ENCODE measurements around the gene SCAI.

DNA sequence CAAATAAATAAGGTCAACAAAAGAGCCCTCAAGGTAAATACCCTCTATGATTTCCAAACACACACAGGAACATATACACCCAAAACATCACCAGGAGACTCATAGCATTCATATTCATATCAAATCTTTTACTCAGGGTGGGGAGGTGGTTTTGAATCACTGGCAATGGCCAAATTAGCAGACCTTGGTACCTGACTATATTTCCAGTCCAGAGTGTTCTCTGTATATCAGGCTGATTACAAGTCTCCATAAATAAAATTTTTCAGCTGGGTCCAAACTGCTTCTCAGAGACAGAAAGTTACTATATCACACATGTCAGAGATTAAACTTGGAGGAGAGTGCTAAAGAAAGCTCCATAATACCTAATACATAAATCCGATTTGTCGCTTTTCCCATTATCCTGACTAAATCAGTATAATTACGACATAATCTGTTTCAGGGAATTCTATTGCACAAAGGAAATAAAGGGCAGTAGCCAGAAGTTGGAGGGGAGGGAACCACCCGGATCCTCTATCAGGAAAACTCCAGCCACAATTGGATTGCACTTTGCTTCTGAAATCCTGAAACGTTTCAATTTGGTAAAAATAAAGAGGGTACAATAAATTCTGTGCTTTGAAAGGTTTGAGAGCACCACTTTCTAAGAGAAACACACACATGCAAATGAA lies 195.5 kb downstream of the SCAI start:
- TF ChIP-seq, protein P1, sequence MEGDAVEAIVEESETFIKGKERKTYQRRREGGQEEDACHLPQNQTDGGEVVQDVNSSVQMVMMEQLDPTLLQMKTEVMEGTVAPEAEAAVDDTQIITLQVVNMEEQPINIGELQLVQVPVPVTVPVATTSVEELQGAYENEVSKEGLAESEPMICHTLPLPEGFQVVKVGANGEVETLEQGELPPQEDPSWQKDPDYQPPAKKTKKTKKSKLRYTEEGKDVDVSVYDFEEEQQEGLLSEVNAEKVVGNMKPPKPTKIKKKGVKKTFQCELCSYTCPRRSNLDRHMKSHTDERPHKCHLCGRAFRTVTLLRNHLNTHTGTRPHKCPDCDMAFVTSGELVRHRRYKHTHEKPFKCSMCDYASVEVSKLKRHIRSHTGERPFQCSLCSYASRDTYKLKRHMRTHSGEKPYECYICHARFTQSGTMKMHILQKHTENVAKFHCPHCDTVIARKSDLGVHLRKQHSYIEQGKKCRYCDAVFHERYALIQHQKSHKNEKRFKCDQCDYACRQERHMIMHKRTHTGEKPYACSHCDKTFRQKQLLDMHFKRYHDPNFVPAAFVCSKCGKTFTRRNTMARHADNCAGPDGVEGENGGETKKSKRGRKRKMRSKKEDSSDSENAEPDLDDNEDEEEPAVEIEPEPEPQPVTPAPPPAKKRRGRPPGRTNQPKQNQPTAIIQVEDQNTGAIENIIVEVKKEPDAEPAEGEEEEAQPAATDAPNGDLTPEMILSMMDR (conservative IDR thresholded peaks at IDR 0.05; ENCODE audit: low read length): no peak
- no peak for TF ChIP-seq EZH2phosphoT487 (IDR thresholded peaks at IDR 0.05; ENCODE audit: borderline replicate concordance)

All from Loucy (cell line).